ENCODE results near the gene FAIM2. TPM values are rescaled to one million over a fixed set of nuclear protein-coding genes. Genes with fewer than 3 reads are reported as not detected.

Gene FAIM2
- total and polyA plus RNA-seq, 2 donors (not counting 3 experiments of a cell fraction or from before 2014, with no cell fraction given), result 0.01 TPM; not detected in 1

DNA sequence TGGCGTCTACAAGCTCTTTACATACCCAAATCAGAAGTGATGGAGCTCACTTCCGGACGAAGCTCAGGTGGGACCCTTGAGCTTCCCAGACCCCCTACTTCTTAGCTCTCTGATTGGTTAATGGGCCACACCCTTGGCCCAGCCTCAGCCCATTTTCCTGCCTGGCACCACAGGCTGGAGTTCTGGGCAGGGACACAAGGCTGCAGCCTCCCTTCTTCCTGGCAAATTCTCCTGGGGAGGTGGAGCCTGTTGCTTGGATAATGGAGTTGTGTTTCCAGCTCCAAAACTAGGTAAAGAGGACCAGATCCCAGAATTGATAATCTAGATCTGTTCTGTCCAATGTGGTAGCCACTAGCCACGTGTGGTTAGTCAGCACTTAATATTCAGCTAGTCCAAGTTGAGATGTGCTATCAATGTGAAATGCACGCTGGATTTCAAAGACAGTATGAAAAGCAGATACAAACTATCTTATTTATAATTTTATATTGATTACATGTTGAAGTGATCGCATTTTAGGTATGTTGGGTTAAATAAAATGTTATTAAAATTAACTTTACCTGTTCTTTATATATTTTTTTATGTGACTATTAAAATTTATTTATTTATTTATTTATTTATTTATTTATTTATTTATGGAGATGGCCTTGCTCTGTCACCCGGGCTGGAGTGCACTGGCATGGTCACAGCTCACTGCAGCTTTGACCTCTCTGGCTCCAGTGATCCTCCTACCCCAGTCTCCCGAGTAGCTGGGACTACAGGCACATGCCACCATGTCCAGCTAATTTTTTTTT lies 12.6 kb upstream of the FAIM2 start:
- CTCF ChIA-PET, result interaction anchor here (1.4 to 1.9 kb wide), 2 partner anchors 29 to 44 kb away, joined by 5 to 10 read pairs; no protein-coding TSS in a partner anchor
- TF ChIP-seq POLR2A (IDR thresholded peaks at IDR 0.05; ENCODE audit: low read depth, low read length), result no peak
- TF ChIP-seq, protein P1, sequence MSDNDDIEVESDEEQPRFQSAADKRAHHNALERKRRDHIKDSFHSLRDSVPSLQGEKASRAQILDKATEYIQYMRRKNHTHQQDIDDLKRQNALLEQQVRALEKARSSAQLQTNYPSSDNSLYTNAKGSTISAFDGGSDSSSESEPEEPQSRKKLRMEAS (IDR thresholded peaks at IDR 0.05; ENCODE audit: insufficient read depth, insufficient read length), result no peak
- no peak for TF ChIP-seq GATA2 (IDR thresholded peaks at IDR 0.05; ENCODE audit: insufficient read depth, insufficient read length, low read depth, low read length)
- no peak for TF ChIP-seq EZH2 (IDR thresholded peaks at IDR 0.05; ENCODE audit: borderline replicate concordance, low read depth, low read length, severe bottlenecking)
- no peak for TF ChIP-seq POLR2AphosphoS5 (IDR thresholded peaks at IDR 0.05; ENCODE audit: insufficient read depth, low read depth, low read length)
- TF ChIP-seq FOS (IDR thresholded peaks at IDR 0.05; ENCODE audit: borderline replicate concordance, insufficient read depth, low read length), result no peak
- no peak for TF ChIP-seq JUN (IDR thresholded peaks at IDR 0.05; ENCODE audit: borderline replicate concordance, insufficient read depth, insufficient read length, low read depth)
- TF ChIP-seq, protein P2, sequence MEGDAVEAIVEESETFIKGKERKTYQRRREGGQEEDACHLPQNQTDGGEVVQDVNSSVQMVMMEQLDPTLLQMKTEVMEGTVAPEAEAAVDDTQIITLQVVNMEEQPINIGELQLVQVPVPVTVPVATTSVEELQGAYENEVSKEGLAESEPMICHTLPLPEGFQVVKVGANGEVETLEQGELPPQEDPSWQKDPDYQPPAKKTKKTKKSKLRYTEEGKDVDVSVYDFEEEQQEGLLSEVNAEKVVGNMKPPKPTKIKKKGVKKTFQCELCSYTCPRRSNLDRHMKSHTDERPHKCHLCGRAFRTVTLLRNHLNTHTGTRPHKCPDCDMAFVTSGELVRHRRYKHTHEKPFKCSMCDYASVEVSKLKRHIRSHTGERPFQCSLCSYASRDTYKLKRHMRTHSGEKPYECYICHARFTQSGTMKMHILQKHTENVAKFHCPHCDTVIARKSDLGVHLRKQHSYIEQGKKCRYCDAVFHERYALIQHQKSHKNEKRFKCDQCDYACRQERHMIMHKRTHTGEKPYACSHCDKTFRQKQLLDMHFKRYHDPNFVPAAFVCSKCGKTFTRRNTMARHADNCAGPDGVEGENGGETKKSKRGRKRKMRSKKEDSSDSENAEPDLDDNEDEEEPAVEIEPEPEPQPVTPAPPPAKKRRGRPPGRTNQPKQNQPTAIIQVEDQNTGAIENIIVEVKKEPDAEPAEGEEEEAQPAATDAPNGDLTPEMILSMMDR (IDR thresholded peaks at IDR 0.05; ENCODE audit: extremely low read depth in 1 of 2, insufficient read depth in 1 of 2, low read depth in 1 of 2, low read length in 2 of 2), result no peak
- TF ChIP-seq MYC (IDR thresholded peaks at IDR 0.05; ENCODE audit: low read depth, low read length), result no peak
- intact Hi-C loops (cut with micrococcal nuclease), result no loop called here

More for the DNA sequence above, 12.6 kb upstream of the FAIM2 start:
- Histone ChIP-seq H3K9me3 (replicated peaks; ENCODE audit: control insufficient read depth, insufficient read depth, low read length) (no peaks in the 10 kb centered on the region), H3K79me2 (ENCODE audit: control insufficient read depth, insufficient read depth, low read length) (no peaks in the 10 kb centered on the region), H3K9ac (replicated peaks; ENCODE audit: extremely low read depth, insufficient read depth, low read length) (no peak overlapping the region), H4K20me1 (replicated peaks; ENCODE audit: control insufficient read depth, extremely low read depth, insufficient read depth, low read length) (no peaks in the 10 kb centered on the region), H3K4me1 (ENCODE audit: control insufficient read depth, extremely low read depth, insufficient read depth, low read length) (peaks cover 16% of the 10 kb centered on the region), H3K27ac (ENCODE audit: insufficient read depth, low read depth, low read length) (no peak overlapping the region), H2AFZ (ENCODE audit: low read depth, low read length) (no peak overlapping the region), H3K36me3 (ENCODE audit: control insufficient read depth in 2 of 2, extremely low read depth in 1 of 2, insufficient read depth in 2 of 2, low read length in 2 of 2) (no peaks in the 10 kb centered on the region), H3K27me3 (ENCODE audit: control insufficient read depth in 2 of 2, insufficient read depth in 2 of 2, low read length in 2 of 2) (no peaks in the 10 kb centered on the region), H3K4me2 (ENCODE audit: insufficient read depth, low read length) (no peak overlapping the region), H3K4me3 (replicated peaks in 1 of 3; ENCODE audit: insufficient read depth in 1 of 3, low read depth in 1 of 3, low read length in 3 of 3) (no peak overlapping the region), H3K9me1 (replicated peaks; ENCODE audit: control insufficient read depth, extremely low read depth, insufficient read depth, low read length) (no peaks in the 10 kb centered on the region)
- BruUV-seq (replicated peaks), result no TSS peak
- dilution Hi-C loops (cut with MboI; ENCODE audit: extremely low pct_ligation_motif_present, low sequenced_read_pairs), result no loop called here
- POLR2A ChIA-PET, result no interaction called here
- DNase-seq (ENCODE audit: low read depth, low spot score) (no peak), FAIRE-seq (no peak)
